C4-2B (cell line): ENCODE measurements around the gene IL1RL1.

Source experiments
- ZFX ChIP-seq: fragments of 450-650 bp; IDR thresholded peaks from 2 replicates; pipeline ENCODE4 v1.6.1; 2017
- TF ChIP-seq, protein P1 (sequence below): fragments of 450-650 bp; conservative IDR thresholded peaks from 2 replicates; pipeline ENCODE4 v1.5.1; 2017; ENCODE audit warnings: mild to moderate bottlenecking

DNA sequence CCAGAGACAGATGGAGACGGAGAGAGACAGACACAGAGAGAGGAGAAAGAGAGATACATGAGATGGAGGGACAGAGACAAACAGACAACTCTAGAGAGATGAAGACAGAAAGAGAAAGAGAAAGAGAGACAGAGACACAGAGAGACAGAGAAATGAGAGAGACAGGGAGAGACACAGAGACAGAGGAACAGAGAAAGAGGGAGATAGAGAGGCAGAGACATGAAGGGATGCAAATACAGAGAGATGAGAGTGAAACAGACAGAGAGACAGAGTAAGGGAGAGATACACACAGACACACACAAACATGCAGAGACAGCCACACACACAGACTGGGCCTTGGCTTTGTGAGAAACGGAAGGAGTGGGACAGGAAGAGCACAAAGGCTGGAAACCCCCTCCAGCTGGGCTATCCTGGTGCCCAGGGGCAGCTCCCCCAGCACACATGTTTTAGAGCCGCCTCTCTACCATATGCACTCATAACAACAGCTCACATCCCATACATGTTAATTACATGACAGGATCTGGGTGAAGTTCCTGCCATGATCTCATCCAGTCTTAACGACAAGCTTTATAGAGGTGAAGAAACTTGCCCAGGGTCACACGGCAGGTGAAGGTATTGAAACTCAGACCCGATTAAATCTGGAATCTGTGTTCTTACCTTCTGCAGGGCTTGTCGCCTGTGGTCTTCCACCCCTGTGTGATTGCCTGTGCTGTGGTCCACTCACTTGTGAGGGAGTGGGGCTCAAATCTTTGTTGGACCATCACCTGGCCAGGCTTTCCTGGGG is 76.6 kb downstream of the IL1RL1 start:
- TF ChIP-seq, protein P1, sequence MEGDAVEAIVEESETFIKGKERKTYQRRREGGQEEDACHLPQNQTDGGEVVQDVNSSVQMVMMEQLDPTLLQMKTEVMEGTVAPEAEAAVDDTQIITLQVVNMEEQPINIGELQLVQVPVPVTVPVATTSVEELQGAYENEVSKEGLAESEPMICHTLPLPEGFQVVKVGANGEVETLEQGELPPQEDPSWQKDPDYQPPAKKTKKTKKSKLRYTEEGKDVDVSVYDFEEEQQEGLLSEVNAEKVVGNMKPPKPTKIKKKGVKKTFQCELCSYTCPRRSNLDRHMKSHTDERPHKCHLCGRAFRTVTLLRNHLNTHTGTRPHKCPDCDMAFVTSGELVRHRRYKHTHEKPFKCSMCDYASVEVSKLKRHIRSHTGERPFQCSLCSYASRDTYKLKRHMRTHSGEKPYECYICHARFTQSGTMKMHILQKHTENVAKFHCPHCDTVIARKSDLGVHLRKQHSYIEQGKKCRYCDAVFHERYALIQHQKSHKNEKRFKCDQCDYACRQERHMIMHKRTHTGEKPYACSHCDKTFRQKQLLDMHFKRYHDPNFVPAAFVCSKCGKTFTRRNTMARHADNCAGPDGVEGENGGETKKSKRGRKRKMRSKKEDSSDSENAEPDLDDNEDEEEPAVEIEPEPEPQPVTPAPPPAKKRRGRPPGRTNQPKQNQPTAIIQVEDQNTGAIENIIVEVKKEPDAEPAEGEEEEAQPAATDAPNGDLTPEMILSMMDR = no peak
- no peak for TF ChIP-seq ZFX
